K562 (cell line): Measurements from ENCODE around the gene DOCK6. TPM values are rescaled to one million over a fixed set of nuclear protein-coding genes. Genes with fewer than 3 reads are reported as not detected.

Experiments
- CEBPG ChIP-seq, 3 experiments: fragments of 200-800 bp in 1 of 3; sonication (Bioruptor generic) in 1 of 3; sonication (generic) in 1 of 3; formaldehyde crosslinking in 1 of 3; IDR thresholded peaks in 2 of 3; conservative IDR thresholded peaks in 1 of 3; 2 replicates each; pipeline versions ENCODE4 v1.6.1 to v1.8.0; 2016 to 2022; ENCODE audit warnings: missing compliant biosample characterization in 2 of 3, missing genetic modification characterization in 2 of 3, mild to moderate bottlenecking in 1 of 3, missing genetic modification reagents in 1 of 3
- CTCF ChIP-seq, 3 experiments: IDR thresholded peaks in 2 of 3; conservative IDR thresholded peaks in 1 of 3; 2 replicates each; pipeline ENCODE4 v1.5.1; 2011 to 2012; ENCODE audit warnings: low read length in 3 of 3, mild to moderate bottlenecking in 3 of 3, control low read depth in 2 of 3, improper control_type of control experiment in 1 of 3, inconsistent platforms in 1 of 3, low read depth in 1 of 3, mixed read lengths in 1 of 3, moderate library complexity in 1 of 3; ENCODE audit not compliant: insufficient read depth in 2 of 3
- ETV6 ChIP-seq, 3 experiments: fragments of 150-350 bp in 1 of 3; sonication (generic) in 1 of 3; formaldehyde crosslinking in 1 of 3; IDR thresholded peaks; 2 replicates each; pipeline versions ENCODE4 v1.6.1 to v1.8.0; 2014 to 2022; ENCODE audit warnings: borderline replicate concordance in 2 of 3, low read depth in 2 of 3, antibody characterized with exemption in 1 of 3, low read length in 1 of 3, mild to moderate bottlenecking in 1 of 3, missing genetic modification reagents in 1 of 3
- GATAD2A ChIP-seq: fragments of 450-650 bp; IDR thresholded peaks from 2 replicates; pipeline ENCODE4 v1.6.1; 2017
- HLTF ChIP-seq: fragments of 450-650 bp; IDR thresholded peaks from 2 replicates; pipeline ENCODE4 v1.6.1; 2016
- KDM1A ChIP-seq, 2 experiments: fragments of 450-650 bp; IDR thresholded peaks; 2 replicates each; pipeline ENCODE4 v1.6.1; 2016; ENCODE audit warnings: mild to moderate bottlenecking in 2 of 2
- NFIC ChIP-seq: fragments of 450-650 bp; IDR thresholded peaks from 2 replicates; pipeline ENCODE4 v1.6.1; 2017; ENCODE audit warnings: mild to moderate bottlenecking, inconsistent platforms
- NKRF ChIP-seq: fragments of 450-650 bp; IDR thresholded peaks from 2 replicates; pipeline ENCODE4 v1.6.1; 2016; ENCODE audit warnings: borderline replicate concordance
- PTBP1 ChIP-seq: fragments of 200-400 bp; formaldehyde crosslinking; IDR thresholded peaks from 2 replicates; pipeline ENCODE4 v1.6.1; 2017; ENCODE audit warnings: low read depth, low read length
- TEAD1 ChIP-seq, 2 experiments: fragments of 450-650 bp in 1 of 2; sonication (generic) in 1 of 2; formaldehyde crosslinking; IDR thresholded peaks; 2 replicates each; pipeline versions ENCODE4 v1.4.0 to v1.8.0; 2020 to 2022; ENCODE audit warnings: mild to moderate bottlenecking in 2 of 2, missing genetic modification reagents in 1 of 2
- TGIF2 ChIP-seq: sonication (generic); formaldehyde crosslinking; IDR thresholded peaks from 2 replicates; pipeline ENCODE4 v1.8.1; 2022; ENCODE audit warnings: mild to moderate bottlenecking, missing genetic modification reagents, moderate library complexity
- THRAP3 ChIP-seq: fragments of 450-650 bp; IDR thresholded peaks from 2 replicates; pipeline ENCODE4 v1.6.1; 2016; ENCODE audit warnings: mild to moderate bottlenecking, inconsistent platforms, borderline replicate concordance
- ZBTB34 ChIP-seq: fragments of 250-450 bp; sonication (Bioruptor Pico); IDR thresholded peaks from 2 replicates; pipeline ENCODE4 v1.8.0; 2021; ENCODE audit warnings: mild to moderate bottlenecking, moderate library complexity
- ZFP36 ChIP-seq: fragments of 150-350 bp; IDR thresholded peaks from 2 replicates; pipeline ENCODE4 v1.6.1; 2018; ENCODE audit warnings: low read length, low read depth; ENCODE audit not compliant: partially characterized antibody
- ZNF696 ChIP-seq: fragments of 250-450 bp; sonication (Bioruptor Pico); conservative IDR thresholded peaks from 2 replicates; pipeline ENCODE4 v1.4.0; 2020; ENCODE audit warnings: mild to moderate bottlenecking, moderate library complexity
- ZNF740 ChIP-seq, 3 experiments: fragments of 200-800 bp in 1 of 3; sonication (Bioruptor generic) in 1 of 3; sonication (generic) in 1 of 3; formaldehyde crosslinking in 1 of 3; IDR thresholded peaks; 2 replicates each; pipeline versions ENCODE4 v1.6.1 to v1.8.0; 2016 to 2022; ENCODE audit warnings: mild to moderate bottlenecking in 2 of 3, missing compliant biosample characterization in 2 of 3, missing genetic modification characterization in 2 of 3, missing genetic modification reagents in 1 of 3
- polyA plus RNA-seq, 8 experiments: library from polyadenylated mRNA; depleted of rRNA in 4 of 8; stranded (reverse) in 5 of 8; unstranded in 3 of 8; fragments of >200 nt; fragmentation: Nextera tagmentation in 2 of 8; fragmentation: Illumina TruSeq in 1 of 8; extraction: Ambion mirVana in 2 of 8; extraction: Trizol in 1 of 8; gene quantifications; 2 replicates each; pipeline versions ENCODE4 v1.2.1 to v1.2.3, GENCODE V29; 2011 to 2014; ENCODE audit warnings: inconsistent platforms in 1 of 8, missing spikeins in 1 of 8
- total RNA-seq, 7 experiments: library from RNA; depleted of rRNA in 6 of 7; stranded (reverse); fragments of >200 nt in 6 of 7; fragmentation: Illumina TruSeq in 2 of 7; extraction: Trizol in 2 of 7; gene quantifications; 2 replicates each; pipeline versions ENCODE4 v1.2.1 to v1.2.3, GENCODE V29; 2011 to 2021; ENCODE audit warnings: low replicate concordance in 1 of 7

DOCK6 gene
- total and polyA plus RNA-seq, 9 of the 15 experiments (the other 6 are each of a cell fraction or from before 2014, with no cell fraction given), result 0.35 to 19.3 (median 3.8) TPM

GRCh38 chr19:11226716-11227166, 35.6 kb downstream of the DOCK6 start (continued):
- TF ChIP-seq ZNF740 (CRISPR knock-in tag; IDR thresholded peaks at IDR 0.05) (0 out of 2 replicates have a peak, but pooled peaks have one; percentile 17), ZNF740 (tag; IDR thresholded peaks at IDR 0.05) (no peak), GATAD2A (no peak), KDM1A (IDR thresholded peaks at IDR 0.05) (peak; percentile 67 to 85; a peak in 3 of 4 replicates), ETV6 (IDR thresholded peaks at IDR 0.05; ENCODE audit: borderline replicate concordance in 1 of 2, low read depth in 2 of 2, low read length in 1 of 2) (no peak), ETV6 (CRISPR knock-in tag; IDR thresholded peaks at IDR 0.05; ENCODE audit: borderline replicate concordance) (no peak), HLTF (0 out of 2 replicates have a peak, but pooled peaks have one; percentile 41), NKRF (peak; percentile 15; the same call in 1 of the 2 replicates), CEBPG (CRISPR knock-in tag; IDR thresholded peaks at IDR 0.05) (no peak), CEBPG (tag; conservative IDR thresholded peaks at IDR 0.05 in 1 of 2, IDR thresholded peaks at IDR 0.05 in 1 of 2) (no peak), TGIF2 (CRISPR knock-in tag) (no peak), THRAP3 (peak; percentile 45; the same call in 1 of the 2 replicates), ZBTB34 (CRISPR knock-in tag) (no peak), CTCF (IDR thresholded peaks at IDR 0.05 in 2 of 3, conservative IDR thresholded peaks at IDR 0.05 in 1 of 3; ENCODE audit: insufficient read depth in 2 of 3, low read depth in 1 of 3, low read length in 3 of 3) (no peak), TEAD1 (CRISPR knock-in tag; IDR thresholded peaks at IDR 0.05) (peak in 1 of 2 experiments; percentile 48; a peak in 1 of 4 replicates), ZNF696 (no peak), PTBP1 (peak; percentile 80; the same call in 1 of the 2 replicates), NFIC (0 out of 2 replicates have a peak, but pooled peaks have one; percentile 4), ZFP36 (peak; percentile 52)
